GM12891 (cell line): ENCODE data around the gene POTEB3.
"Not testable (repeated sequence)": the region's sequence is repeated elsewhere in the genome, so short reads cannot be mapped to it uniquely, and the experiment has no call there.

ENCODE experiments used
- PAX5 ChIP-seq: IDR thresholded peaks from 2 replicates; pipeline ENCODE4 v1.6.1; 2011; ENCODE audit warnings: low read length, moderate library complexity, mild to moderate bottlenecking; ENCODE audit not compliant: insufficient read depth, severe bottlenecking
- POLR2A ChIP-seq: IDR thresholded peaks from 2 replicates; pipeline ENCODE4 v1.6.1; 2011; ENCODE audit warnings: low read depth, low read length, control low read depth
- POLR2AphosphoS5 ChIP-seq: IDR thresholded peaks from 2 replicates; pipeline ENCODE4 v1.6.1; 2011; ENCODE audit warnings: low read depth, low read length, control low read depth
- POU2F2 ChIP-seq: IDR thresholded peaks from 2 replicates; pipeline ENCODE4 v1.6.1; 2011; ENCODE audit warnings: low read depth, mild to moderate bottlenecking, control low read depth, low read length, moderate library complexity
- SPI1 ChIP-seq: IDR thresholded peaks from 2 replicates; pipeline ENCODE4 v1.6.1; 2011; ENCODE audit warnings: low read depth, low read length, control low read depth
- TAF1 ChIP-seq: IDR thresholded peaks from 2 replicates; pipeline ENCODE4 v1.6.1; 2011; ENCODE audit warnings: low read depth, low read length, control low read depth

DNA sequence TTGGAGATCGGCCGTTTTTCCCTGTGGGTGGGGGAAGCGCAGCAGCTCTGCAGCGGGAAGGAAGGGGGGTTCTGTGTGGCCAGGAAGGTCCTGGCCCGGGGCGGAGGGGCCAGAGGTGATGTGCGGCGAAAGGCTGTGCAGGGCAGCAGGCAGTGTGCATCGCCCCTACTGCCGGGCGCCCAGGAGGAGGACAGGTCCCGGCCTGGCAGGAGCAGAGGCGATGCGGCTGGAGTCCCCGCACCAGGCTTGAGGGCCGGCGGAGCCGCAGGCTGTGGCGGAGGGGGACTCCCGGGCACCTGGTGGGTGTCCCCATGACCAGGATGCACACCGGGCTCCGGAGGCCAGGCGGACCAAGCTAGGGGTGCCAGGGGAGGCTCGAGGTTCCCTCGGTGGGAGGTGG, 54.3 kb downstream of the POTEB3 start:
- not testable (repeated sequence) for TF ChIP-seq POU2F2, POLR2A, POLR2AphosphoS5, TAF1, PAX5, SPI1
